IPS DF 6.9 (cell line): Measurements from ENCODE around the gene C19orf85.

Experiments used
- DNase-seq: peaks from one replicate; pipeline ENCODE4 v3.0.0-alpha.2; 2013; ENCODE audit warnings: low read depth, low spot score
- H3K27ac ChIP-seq: one replicate; pipeline ENCODE4 v1.5.1; 2013; ENCODE audit warnings: low read length, control low read depth
- H3K27me3 ChIP-seq: 2 replicates; pipeline ENCODE4 v1.6.1; 2013; ENCODE audit warnings: mild to moderate bottlenecking, low read length; ENCODE audit not compliant: control insufficient read depth, insufficient read depth
- H3K36me3 ChIP-seq: 2 replicates; pipeline ENCODE4 v1.6.1; 2013; ENCODE audit warnings: low read length; ENCODE audit not compliant: control insufficient read depth, insufficient read depth
- H3K4me1 ChIP-seq: 2 replicates; pipeline ENCODE4 v1.6.1; 2013; ENCODE audit warnings: low read length; ENCODE audit not compliant: control insufficient read depth, insufficient read depth
- H3K4me3 ChIP-seq: 2 replicates; pipeline ENCODE4 v1.5.1; 2013; ENCODE audit warnings: mild to moderate bottlenecking, low read length
- H3K9me3 ChIP-seq: 2 replicates; pipeline ENCODE4 v1.6.1; 2013; ENCODE audit warnings: low read length, inconsistent platforms; ENCODE audit not compliant: control insufficient read depth, insufficient read depth
- WGBS: extraction: QIAGEN DNeasy Blood & Tissue Kit; methylation state at CpG from one replicate; pipeline ENCODE4 v1.1.7; 2013; ENCODE audit warnings: mixed read lengths, missing lambda C conversion rate; ENCODE audit not compliant: insufficient read length, insufficient coverage; 5-methylcytosine and 5-hydroxymethylcytosine counted together

Gene C19orf85

GRCh38 chr19:55482967-55483705 is 18.6 kb upstream of the C19orf85 start:
- no peak overlapping the region for H3K27ac ChIP-seq
- no peak for DNase-seq
- peaks cover 5% of the 10 kb centered on the region; the same call in 1 of the 2 replicates for H3K36me3 ChIP-seq
- peaks cover 12% of the 10 kb centered on the region for H3K4me1 ChIP-seq
- H3K9me3 ChIP-seq, result no peaks in the 10 kb centered on the region
- H3K27me3 ChIP-seq, result no peaks in the 10 kb centered on the region
- H3K4me3 ChIP-seq, result no peak overlapping the region
- no CpG with 5 or more reads among the region's 47 CpGs for WGBS

GRCh38 chr19:55482156-55482961 is 17.8 kb upstream of the C19orf85 start:
- Histone ChIP-seq H3K4me3 (no peak overlapping the region), H3K4me1 (peaks cover 9% of the 10 kb centered on the region), H3K27me3 (no peaks in the 10 kb centered on the region), H3K27ac (no peak overlapping the region), H3K36me3 (peaks cover 5% of the 10 kb centered on the region; the same call in 1 of the 2 replicates), H3K9me3 (no peaks in the 10 kb centered on the region)
- WGBS, result no CpG with 5 or more reads among the region's 83 CpGs
- no peak for DNase-seq

- Histone ChIP-seq H3K4me3 (no peak overlapping the region), H3K27ac (no peak overlapping the region), H3K36me3 (peaks cover 5% of the 10 kb centered on the region; the same call in 1 of the 2 replicates), H3K4me1 (peaks cover 9% of the 10 kb centered on the region), H3K9me3 (no peaks in the 10 kb centered on the region), H3K27me3 (no peaks in the 10 kb centered on the region)
- no peak for DNase-seq
- WGBS, result no CpG with 5 or more reads among the region's 40 CpGs
Measured at GRCh38 chr19:55481794-55482155, 17.2 kb upstream of the C19orf85 start.

GRCh38 chr19:55481148-55481793 is 16.7 kb upstream of the C19orf85 start:
- no peak overlapping the region for H3K4me3 ChIP-seq

GRCh38 chr19:55479451-55480230 is 15.1 kb upstream of the C19orf85 start:
- H3K9me3 ChIP-seq, result no peaks in the 10 kb centered on the region

More at GRCh38 chr19:55481148-55481793, 16.7 kb upstream of the C19orf85 start:
- Histone ChIP-seq H3K4me1 (peaks cover 9% of the 10 kb centered on the region), H3K27me3 (no peaks in the 10 kb centered on the region), H3K27ac (no peak overlapping the region), H3K9me3 (no peaks in the 10 kb centered on the region), H3K36me3 (peaks cover 5% of the 10 kb centered on the region; the same call in 1 of the 2 replicates)
- no peak for DNase-seq
- no CpG with 5 or more reads among the region's 52 CpGs for WGBS

GRCh38 chr19:55479045-55479444 is 14.5 kb upstream of the C19orf85 start:
- H3K36me3 ChIP-seq, result peaks cover 5% of the 10 kb centered on the region; the same call in 1 of the 2 replicates
- WGBS, result no CpG with 5 or more reads among the region's 17 CpGs
- peaks cover 6% of the 10 kb centered on the region for H3K4me1 ChIP-seq
- no peak for DNase-seq
- no peak overlapping the region for H3K4me3 ChIP-seq
- no peaks in the 10 kb centered on the region for H3K27me3 ChIP-seq
- H3K27ac ChIP-seq, result no peak overlapping the region
- H3K9me3 ChIP-seq, result no peaks in the 10 kb centered on the region

More at GRCh38 chr19:55479451-55480230, 15.1 kb upstream of the C19orf85 start:
- peaks cover 6% of the 10 kb centered on the region for H3K4me1 ChIP-seq
- H3K36me3 ChIP-seq, result peaks cover 5% of the 10 kb centered on the region; the same call in 1 of the 2 replicates
- no CpG with 5 or more reads among the region's 15 CpGs for WGBS
- H3K27me3 ChIP-seq, result no peaks in the 10 kb centered on the region
- no peak for DNase-seq
- H3K4me3 ChIP-seq, result no peak overlapping the region
- no peak overlapping the region for H3K27ac ChIP-seq

- Histone ChIP-seq H3K4me1 (peaks cover 5% of the 10 kb centered on the region), H3K4me3 (no peak overlapping the region), H3K9me3 (no peaks in the 10 kb centered on the region), H3K27ac (no peak overlapping the region), H3K36me3 (peaks cover 5% of the 10 kb centered on the region; the same call in 1 of the 2 replicates), H3K27me3 (no peaks in the 10 kb centered on the region)
- no CpG with 5 or more reads among the region's 12 CpGs for WGBS
- DNase-seq, result no peak
Measured at GRCh38 chr19:55478364-55478763, 13.8 kb upstream of the C19orf85 start.

GRCh38 chr19:55477905-55478304 is 13.4 kb upstream of the C19orf85 start:
- peaks cover 5% of the 10 kb centered on the region; the same call in 1 of the 2 replicates for H3K36me3 ChIP-seq
- no peak for DNase-seq
- peaks cover 6% of the 10 kb centered on the region for H3K4me1 ChIP-seq
- no peaks in the 10 kb centered on the region for H3K9me3 ChIP-seq
- no peaks in the 10 kb centered on the region for H3K27me3 ChIP-seq
- H3K27ac ChIP-seq, result no peak overlapping the region
- 100% methylated on average over 1 of the region's 13 CpGs for WGBS
- H3K4me3 ChIP-seq, result no peak overlapping the region

GRCh38 chr19:55476100-55476775 is 11.7 kb upstream of the C19orf85 start, which contains the start of gene ZNF628:
Gene ZNF628, plus strand, starts transcription at chr19:55476617. Its CDS starts 3,294 bp downstream, at chr19:55479911.
- Histone ChIP-seq H3K27ac (no peak within 1 kb of the TSS), H3K27me3 (no peaks in the 10 kb centered on the region), H3K36me3 (no peaks in the 10 kb centered on the region), H3K4me1 (peaks cover 2% of the 10 kb centered on the region; the same call in 1 of the 2 replicates), H3K9me3 (no peaks in the 10 kb centered on the region), H3K4me3 (peak within 1 kb of the TSS; percentile 71; the same call in 1 of the 2 replicates)
- no CpG with 5 or more reads among the region's 61 CpGs for WGBS
- DNase-seq, result peak; percentile 91
